ENCODE measurements around the gene CACNB2. TPM values are rescaled to one million over a fixed set of nuclear protein-coding genes. Genes with fewer than 3 reads are reported as not detected.

The CACNB2 gene
- total and polyA plus RNA-seq, 2 donors (not counting 3 experiments of a cell fraction or from before 2014, with no cell fraction given): not detected

- TF ChIP-seq POLR2A (IDR thresholded peaks at IDR 0.05; ENCODE audit: low read depth, low read length) (no peak), MAX (IDR thresholded peaks at IDR 0.05; ENCODE audit: insufficient read depth, insufficient read length) (no peak), POLR2AphosphoS5 (IDR thresholded peaks at IDR 0.05; ENCODE audit: insufficient read depth, low read depth, low read length) (no peak)
- H3K79me2 ChIP-seq (ENCODE audit: control insufficient read depth, insufficient read depth, low read length): no peaks in the 10 kb centered on the region
- no peak overlapping the region for H3K9ac ChIP-seq (replicated peaks; ENCODE audit: extremely low read depth, insufficient read depth, low read length)
- no peak overlapping the region for H3K4me3 ChIP-seq (replicated peaks in 1 of 3; ENCODE audit: insufficient read depth in 1 of 3, low read depth in 1 of 3, low read length in 3 of 3)
- ChIA-PET CTCF (no interaction called here), POLR2A (no interaction called here)
- H3K27ac ChIP-seq (ENCODE audit: insufficient read depth, low read depth, low read length): no peak overlapping the region
- H3K36me3 ChIP-seq (ENCODE audit: control insufficient read depth in 2 of 2, extremely low read depth in 1 of 2, insufficient read depth in 2 of 2, low read length in 2 of 2): no peaks in the 10 kb centered on the region
- DNase-seq (ENCODE audit: low read depth, low spot score) (no peak), FAIRE-seq (no peak)
- intact Hi-C loops (cut with micrococcal nuclease) (no loop called here), dilution Hi-C loops (cut with MboI; ENCODE audit: extremely low pct_ligation_motif_present, low sequenced_read_pairs) (no loop called here)
- BruUV-seq (replicated peaks): no TSS peak
- no peaks in the 10 kb centered on the region for H3K9me3 ChIP-seq (replicated peaks; ENCODE audit: control insufficient read depth, insufficient read depth, low read length)
- H3K9me1 ChIP-seq (replicated peaks; ENCODE audit: control insufficient read depth, extremely low read depth, insufficient read depth, low read length): no peaks in the 10 kb centered on the region
- H4K20me1 ChIP-seq (replicated peaks; ENCODE audit: control insufficient read depth, extremely low read depth, insufficient read depth, low read length): no peaks in the 10 kb centered on the region
- no peak overlapping the region for H2AFZ ChIP-seq (ENCODE audit: low read depth, low read length)
- H3K27me3 ChIP-seq (ENCODE audit: control insufficient read depth in 2 of 2, insufficient read depth in 2 of 2, low read length in 2 of 2): no peaks in the 10 kb centered on the region
- H3K4me2 ChIP-seq (ENCODE audit: insufficient read depth, low read length): no peak overlapping the region
- H3K4me1 ChIP-seq (ENCODE audit: control insufficient read depth, extremely low read depth, insufficient read depth, low read length): no peaks in the 10 kb centered on the region
These were observed 127.8 kb downstream of the CACNB2 start for GRCh38 chr10:18268005-18268404.

GRCh38 chr10:18271491-18271890, 131.3 kb downstream of the CACNB2 start:
- CTCF ChIA-PET: no interaction called here

More at GRCh38 chr10:18271491-18271890, 131.3 kb downstream of the CACNB2 start:
- no peak for TF ChIP-seq JUN (IDR thresholded peaks at IDR 0.05; ENCODE audit: borderline replicate concordance, insufficient read depth, insufficient read length, low read depth)
- TF ChIP-seq MYC (IDR thresholded peaks at IDR 0.05; ENCODE audit: low read depth, low read length): no peak
- no peak for TF ChIP-seq GATA2 (IDR thresholded peaks at IDR 0.05; ENCODE audit: insufficient read depth, insufficient read length, low read depth, low read length)
- TF ChIP-seq POLR2AphosphoS5 (IDR thresholded peaks at IDR 0.05; ENCODE audit: insufficient read depth, low read depth, low read length): no peak
- TF ChIP-seq EZH2 (IDR thresholded peaks at IDR 0.05; ENCODE audit: borderline replicate concordance, low read depth, low read length, severe bottlenecking): no peak
- no peak for TF ChIP-seq MAX (IDR thresholded peaks at IDR 0.05; ENCODE audit: insufficient read depth, insufficient read length)
- TF ChIP-seq CTCF (IDR thresholded peaks at IDR 0.05; ENCODE audit: extremely low read depth in 1 of 2, insufficient read depth in 1 of 2, low read depth in 1 of 2, low read length in 2 of 2): no peak
- TF ChIP-seq POLR2A (IDR thresholded peaks at IDR 0.05; ENCODE audit: low read depth, low read length): no peak
- no TSS peak for BruUV-seq (replicated peaks)
- no peaks in the 10 kb centered on the region for H4K20me1 ChIP-seq (replicated peaks; ENCODE audit: control insufficient read depth, extremely low read depth, insufficient read depth, low read length)
- H3K9me1 ChIP-seq (replicated peaks; ENCODE audit: control insufficient read depth, extremely low read depth, insufficient read depth, low read length): no peaks in the 10 kb centered on the region
- no peaks in the 10 kb centered on the region for H3K79me2 ChIP-seq (ENCODE audit: control insufficient read depth, insufficient read depth, low read length)
- H3K27me3 ChIP-seq (ENCODE audit: control insufficient read depth in 2 of 2, insufficient read depth in 2 of 2, low read length in 2 of 2): no peaks in the 10 kb centered on the region
- no peaks in the 10 kb centered on the region for H3K9me3 ChIP-seq (replicated peaks; ENCODE audit: control insufficient read depth, insufficient read depth, low read length)
- H3K4me1 ChIP-seq (ENCODE audit: control insufficient read depth, extremely low read depth, insufficient read depth, low read length): no peaks in the 10 kb centered on the region
- H3K4me2 ChIP-seq (ENCODE audit: insufficient read depth, low read length): no peak overlapping the region
- intact Hi-C loops (cut with micrococcal nuclease) (no loop called here), dilution Hi-C loops (cut with MboI; ENCODE audit: extremely low pct_ligation_motif_present, low sequenced_read_pairs) (no loop called here)
- no peak overlapping the region for H3K9ac ChIP-seq (replicated peaks; ENCODE audit: extremely low read depth, insufficient read depth, low read length)
- no peak overlapping the region for H3K4me3 ChIP-seq (replicated peaks in 1 of 3; ENCODE audit: insufficient read depth in 1 of 3, low read depth in 1 of 3, low read length in 3 of 3)
- H3K27ac ChIP-seq (ENCODE audit: insufficient read depth, low read depth, low read length): no peak overlapping the region
- H3K36me3 ChIP-seq (ENCODE audit: control insufficient read depth in 2 of 2, extremely low read depth in 1 of 2, insufficient read depth in 2 of 2, low read length in 2 of 2): no peaks in the 10 kb centered on the region
- FAIRE-seq: no peak
- DNase-seq (ENCODE audit: low read depth, low spot score): no peak
- POLR2A ChIA-PET: no interaction called here
- no peak overlapping the region for H2AFZ ChIP-seq (ENCODE audit: low read depth, low read length)

Data from endothelial cell of umbilical vein (primary cell).